ENCODE measurements around the gene ELOVL6. TPM values are rescaled to one million over a fixed set of nuclear protein-coding genes. Genes with fewer than 3 reads are reported as not detected.

ELOVL6 gene
- total and polyA plus RNA-seq, 2 of the 4 experiments (the other 2 are of a cell fraction) = 17.9 to 19.0 TPM

GRCh38 chr4:110096405-110096804 lies 102.0 kb downstream of the ELOVL6 start:
- no peak overlapping the region for H2BK20ac ChIP-seq (ENCODE audit: low read depth, low read length)
- H2AFZ ChIP-seq (replicated peaks; ENCODE audit: low read length, poor library complexity) = no peak overlapping the region
- dilution Hi-C loops (cut with HindIII; ENCODE audit: low sequenced_read_pairs, unreplicated experiment) = no loop called here
- no TSS peak for BruUV-seq (replicated peaks)
- H4K5ac ChIP-seq (ENCODE audit: low read depth, low read length) = no peak overlapping the region
- H4K20me1 ChIP-seq (ENCODE audit: insufficient read depth, low read length) = no peaks in the 10 kb centered on the region
- H3K9me1 ChIP-seq (ENCODE audit: insufficient read depth, low read length) = no peaks in the 10 kb centered on the region
- no peak for DNase-seq
- H3K14ac ChIP-seq (replicated peaks; ENCODE audit: low read depth, low read length) = no peak overlapping the region
- H3K9me3 ChIP-seq (ENCODE audit: control insufficient read depth, insufficient read depth, low read length) = no peaks in the 10 kb centered on the region
- H3K4ac ChIP-seq (ENCODE audit: low read depth, low read length) = no peak overlapping the region
- no peak overlapping the region for H3K18ac ChIP-seq (ENCODE audit: low read depth, low read length)
- no peak overlapping the region for H4K8ac ChIP-seq (ENCODE audit: low read depth in 2 of 2, low read length in 2 of 2)
- H2AK9ac ChIP-seq (replicated peaks; ENCODE audit: low read depth, low read length, poor library complexity) = no peak overlapping the region
- no peak overlapping the region for H2AK5ac ChIP-seq (ENCODE audit: low read depth, low read length)
- H3K27me3 ChIP-seq (ENCODE audit: control insufficient read depth, insufficient read depth, low read length) = no peaks in the 10 kb centered on the region
- H3K4me3 ChIP-seq (ENCODE audit: insufficient read depth, low read depth, low read length) = no peak overlapping the region
- no peak overlapping the region for H3K56ac ChIP-seq (ENCODE audit: extremely low read depth, insufficient read depth, low read length)
- CTCF ChIA-PET = interaction anchor here (0.8 kb wide), 1 partner anchor 41 kb away, joined by 3 read pairs; no protein-coding TSS in a partner anchor
- TF ChIP-seq ELK1 (IDR thresholded peaks at IDR 0.05; ENCODE audit: borderline replicate concordance, low read depth, low read length) (no peak), BHLHE40 (IDR thresholded peaks at IDR 0.05; ENCODE audit: low read depth, low read length) (no peak), RCOR1 (IDR thresholded peaks at IDR 0.05; ENCODE audit: insufficient replicate concordance, low read length) (no peak), RAD21 (IDR thresholded peaks at IDR 0.05; ENCODE audit: low read length) (no peak), NFE2L2 (IDR thresholded peaks at IDR 0.05; ENCODE audit: low read depth, low read length) (no peak), MAZ (IDR thresholded peaks at IDR 0.05; ENCODE audit: borderline replicate concordance, low read depth, low read length) (no peak)
- H3K23ac ChIP-seq (ENCODE audit: low read depth, low read length) = no peak overlapping the region
- no peak overlapping the region for H3K9ac ChIP-seq (ENCODE audit: low read depth, low read length)
- H3K4me2 ChIP-seq (ENCODE audit: low read depth, low read length) = no peak overlapping the region
- H2BK5ac ChIP-seq (ENCODE audit: low read depth, low read length, poor library complexity, severe bottlenecking) = no peak overlapping the region
- WGBS, 2 experiments (ENCODE audit: extremely low coverage in 2 of 2, insufficient read length in 1 of 2) = no CpG with 5 or more reads among the region's 1 CpG
- H2BK120ac ChIP-seq (ENCODE audit: low read depth, low read length) = no peak overlapping the region
- intact Hi-C loops (cut with micrococcal nuclease) = no loop called here
- no peak overlapping the region for H2BK15ac ChIP-seq (ENCODE audit: low read depth, low read length)
- peaks cover 3 to 5% of the 10 kb centered on the region in 2 experiments; a peak in 2 of 4 replicates for H3K79me1 ChIP-seq (ENCODE audit: low read depth in 1 of 2, low read length in 2 of 2)
- no peak overlapping the region for H3K27ac ChIP-seq (ENCODE audit: insufficient read depth, low read length)
- no peaks in the 10 kb centered on the region for H3K36me3 ChIP-seq (ENCODE audit: control insufficient read depth, insufficient read depth, low read length)
- 0 out of 2 replicates have a peak, but pooled peaks cover 2% of the 10 kb centered on the region for H3K4me1 ChIP-seq (ENCODE audit: control insufficient read depth, insufficient read depth, low read length)
- in situ Hi-C loops (cut with MboI; ENCODE audit: low sequenced_read_pairs) = no loop called here
- POLR2A ChIA-PET (ENCODE audit: unreplicated experiment) = no interaction called here
- no peak overlapping the region for H4K91ac ChIP-seq (ENCODE audit: insufficient read depth, low read depth, low read length)
- no peak for ATAC-seq (ENCODE audit: low read depth)
